ENCODE results near the gene MYMK.

DNA sequence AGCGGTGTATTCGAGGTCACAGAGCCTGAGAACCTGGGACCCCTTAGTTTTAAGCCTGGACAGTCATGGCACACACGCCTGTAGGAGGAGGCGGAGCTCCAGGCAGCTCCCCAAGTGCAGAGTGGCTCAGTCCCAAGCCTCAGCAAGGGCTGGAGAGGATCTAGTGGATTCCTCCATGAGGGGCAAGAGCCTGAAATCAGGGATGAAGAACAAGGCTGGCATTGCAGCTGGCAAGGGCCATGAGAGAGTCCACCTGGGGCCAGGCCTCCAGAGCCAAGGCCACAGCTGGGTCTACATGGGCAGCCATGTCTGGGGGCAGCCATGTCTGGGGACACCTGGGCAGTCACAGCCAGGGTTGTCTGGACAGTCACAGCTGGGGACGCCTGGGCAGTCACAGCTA is 31.6 kb upstream of the MYMK start:
- TF ChIP-seq ELF4 (IDR thresholded peaks at IDR 0.05) (no peak), SP1 (IDR thresholded peaks at IDR 0.05) (no peak), ZNF384 (IDR thresholded peaks at IDR 0.05) (no peak)

Measured in HEK293T (cell line).